Measurements from ENCODE around the gene MRPL52. TPM values are rescaled to one million over a fixed set of nuclear protein-coding genes. Genes with fewer than 3 reads are reported as not detected.

MRPL52 gene
- total and polyA plus RNA-seq, 2 of the 13 experiments (the other 11 are each of a cell fraction or from before 2014, with no cell fraction given): 118 to 329 TPM

DNA sequence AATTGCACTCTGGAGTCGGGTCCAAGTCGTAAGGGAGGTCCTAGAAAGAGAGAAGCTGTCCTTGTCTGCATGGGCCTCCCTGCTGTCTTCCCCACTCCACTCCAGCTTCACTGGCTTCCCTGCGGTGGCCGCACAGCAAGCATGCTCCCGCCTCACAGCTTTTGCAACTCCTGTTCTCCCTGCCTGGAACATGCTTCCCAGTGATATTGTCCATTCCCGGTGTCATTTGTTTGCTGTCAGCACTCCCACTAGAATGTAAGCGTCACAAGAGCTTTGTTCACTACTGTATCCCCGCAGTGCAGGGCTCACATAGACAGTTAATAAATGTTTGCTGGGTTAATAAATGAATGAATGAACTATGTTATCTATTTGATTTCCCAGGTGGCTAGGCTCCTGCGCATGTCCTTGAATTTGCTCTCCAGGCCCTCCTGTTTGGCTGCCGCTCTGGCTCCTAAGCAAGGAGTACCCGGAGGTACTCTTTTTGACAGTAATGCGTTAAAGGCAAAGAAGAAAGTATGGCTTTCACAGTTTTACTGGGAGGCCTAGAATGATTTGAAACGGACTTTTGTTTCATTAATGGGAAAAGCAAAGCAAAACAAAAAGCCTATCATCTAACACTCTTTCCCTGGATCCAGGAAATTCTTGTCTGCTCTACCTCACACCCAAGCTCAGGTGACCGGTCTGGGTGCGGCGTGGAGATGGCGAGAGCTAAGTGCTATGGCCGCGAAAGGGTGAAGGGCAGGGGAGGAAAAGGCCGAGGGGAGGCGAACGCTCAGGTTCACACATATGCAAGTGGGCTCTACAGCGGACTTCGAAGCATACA lies 8.3 kb upstream of the MRPL52 start (continued):
- TF ChIP-seq ZNF407 (CRISPR knock-in tag; IDR thresholded peaks at IDR 0.05; ENCODE audit: not compliant biosample characterization): peak; percentile 68
- TF ChIP-seq ZNF552 (CRISPR knock-in tag; IDR thresholded peaks at IDR 0.05; ENCODE audit: borderline replicate concordance): peak; percentile 98
- no peak for TF ChIP-seq FOXK2 (IDR thresholded peaks at IDR 0.05)
- TF ChIP-seq, protein P1, sequence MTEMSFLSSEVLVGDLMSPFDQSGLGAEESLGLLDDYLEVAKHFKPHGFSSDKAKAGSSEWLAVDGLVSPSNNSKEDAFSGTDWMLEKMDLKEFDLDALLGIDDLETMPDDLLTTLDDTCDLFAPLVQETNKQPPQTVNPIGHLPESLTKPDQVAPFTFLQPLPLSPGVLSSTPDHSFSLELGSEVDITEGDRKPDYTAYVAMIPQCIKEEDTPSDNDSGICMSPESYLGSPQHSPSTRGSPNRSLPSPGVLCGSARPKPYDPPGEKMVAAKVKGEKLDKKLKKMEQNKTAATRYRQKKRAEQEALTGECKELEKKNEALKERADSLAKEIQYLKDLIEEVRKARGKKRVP (CRISPR knock-in tag; IDR thresholded peaks at IDR 0.05): peak in 1 of 2 experiments; percentile 62; a peak in 2 of 4 replicates
- TF ChIP-seq ZNF343 (CRISPR knock-in tag; IDR thresholded peaks at IDR 0.05): peak; percentile 93; the same call in 1 of the 2 replicates
- TF ChIP-seq DPF2 (CRISPR knock-in tag; IDR thresholded peaks at IDR 0.05; ENCODE audit: borderline replicate concordance, low read depth): no peak
- TF ChIP-seq, protein P2, sequence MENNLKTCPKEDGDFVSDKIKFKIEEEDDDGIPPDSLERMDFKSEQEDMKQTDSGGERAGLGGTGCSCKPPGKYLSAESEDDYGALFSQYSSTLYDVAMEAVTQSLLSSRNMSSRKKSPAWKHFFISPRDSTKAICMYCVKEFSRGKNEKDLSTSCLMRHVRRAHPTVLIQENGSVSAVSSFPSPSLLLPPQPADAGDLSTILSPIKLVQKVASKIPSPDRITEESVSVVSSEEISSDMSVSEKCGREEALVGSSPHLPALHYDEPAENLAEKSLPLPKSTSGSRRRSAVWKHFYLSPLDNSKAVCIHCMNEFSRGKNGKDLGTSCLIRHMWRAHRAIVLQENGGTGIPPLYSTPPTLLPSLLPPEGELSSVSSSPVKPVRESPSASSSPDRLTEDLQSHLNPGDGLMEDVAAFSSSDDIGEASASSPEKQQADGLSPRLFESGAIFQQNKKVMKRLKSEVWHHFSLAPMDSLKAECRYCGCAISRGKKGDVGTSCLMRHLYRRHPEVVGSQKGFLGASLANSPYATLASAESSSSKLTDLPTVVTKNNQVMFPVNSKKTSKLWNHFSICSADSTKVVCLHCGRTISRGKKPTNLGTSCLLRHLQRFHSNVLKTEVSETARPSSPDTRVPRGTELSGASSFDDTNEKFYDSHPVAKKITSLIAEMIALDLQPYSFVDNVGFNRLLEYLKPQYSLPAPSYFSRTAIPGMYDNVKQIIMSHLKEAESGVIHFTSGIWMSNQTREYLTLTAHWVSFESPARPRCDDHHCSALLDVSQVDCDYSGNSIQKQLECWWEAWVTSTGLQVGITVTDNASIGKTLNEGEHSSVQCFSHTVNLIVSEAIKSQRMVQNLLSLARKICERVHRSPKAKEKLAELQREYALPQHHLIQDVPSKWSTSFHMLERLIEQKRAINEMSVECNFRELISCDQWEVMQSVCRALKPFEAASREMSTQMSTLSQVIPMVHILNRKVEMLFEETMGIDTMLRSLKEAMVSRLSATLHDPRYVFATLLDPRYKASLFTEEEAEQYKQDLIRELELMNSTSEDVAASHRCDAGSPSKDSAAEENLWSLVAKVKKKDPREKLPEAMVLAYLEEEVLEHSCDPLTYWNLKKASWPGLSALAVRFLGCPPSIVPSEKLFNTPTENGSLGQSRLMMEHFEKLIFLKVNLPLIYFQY (CRISPR knock-in tag; IDR thresholded peaks at IDR 0.05; ENCODE audit: borderline replicate concordance): peak; percentile 76; the same call in 1 of the 2 replicates
- TF ChIP-seq, protein P3, sequence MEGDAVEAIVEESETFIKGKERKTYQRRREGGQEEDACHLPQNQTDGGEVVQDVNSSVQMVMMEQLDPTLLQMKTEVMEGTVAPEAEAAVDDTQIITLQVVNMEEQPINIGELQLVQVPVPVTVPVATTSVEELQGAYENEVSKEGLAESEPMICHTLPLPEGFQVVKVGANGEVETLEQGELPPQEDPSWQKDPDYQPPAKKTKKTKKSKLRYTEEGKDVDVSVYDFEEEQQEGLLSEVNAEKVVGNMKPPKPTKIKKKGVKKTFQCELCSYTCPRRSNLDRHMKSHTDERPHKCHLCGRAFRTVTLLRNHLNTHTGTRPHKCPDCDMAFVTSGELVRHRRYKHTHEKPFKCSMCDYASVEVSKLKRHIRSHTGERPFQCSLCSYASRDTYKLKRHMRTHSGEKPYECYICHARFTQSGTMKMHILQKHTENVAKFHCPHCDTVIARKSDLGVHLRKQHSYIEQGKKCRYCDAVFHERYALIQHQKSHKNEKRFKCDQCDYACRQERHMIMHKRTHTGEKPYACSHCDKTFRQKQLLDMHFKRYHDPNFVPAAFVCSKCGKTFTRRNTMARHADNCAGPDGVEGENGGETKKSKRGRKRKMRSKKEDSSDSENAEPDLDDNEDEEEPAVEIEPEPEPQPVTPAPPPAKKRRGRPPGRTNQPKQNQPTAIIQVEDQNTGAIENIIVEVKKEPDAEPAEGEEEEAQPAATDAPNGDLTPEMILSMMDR (CRISPR knock-in tag; IDR thresholded peaks at IDR 0.05): peak; percentile 38
- TF ChIP-seq CHD2 (IDR thresholded peaks at IDR 0.05; ENCODE audit: low read depth, low read length): no peak
- peak; percentile 79; the same call in 1 of the 2 replicates for TF ChIP-seq ZBTB7A (CRISPR knock-in tag; IDR thresholded peaks at IDR 0.05)
- TF ChIP-seq GLI4 (CRISPR knock-in tag; IDR thresholded peaks at IDR 0.05; ENCODE audit: borderline replicate concordance): no peak
- 0 out of 2 replicates have a peak, but pooled peaks have one; percentile 69 for TF ChIP-seq ZNF326 (CRISPR knock-in tag; IDR thresholded peaks at IDR 0.05; ENCODE audit: borderline replicate concordance)
- peak; percentile 59; the same call in 1 of the 2 replicates for TF ChIP-seq FOXO1 (CRISPR knock-in tag; IDR thresholded peaks at IDR 0.05)

Measured in HepG2 (cell line).